Choroid plexus epithelial cell (primary cell): ENCODE data around the gene SERTM1.
A peak's percentile ranks its signal among the peaks of the same experiment; 100 is the strongest.

Experiments
- DNase-seq: peaks from one replicate; pipeline ENCODE4 v3.0.0-alpha.2; 2010; ENCODE audit warnings: low read depth
- H3K4me3 ChIP-seq: 2 replicates; pipeline ENCODE4 v1.5.1; 2011; ENCODE audit warnings: low read depth, mild to moderate bottlenecking, control low read depth, low read length, moderate library complexity
- TF ChIP-seq, protein P1 (sequence below): conservative IDR thresholded peaks from 2 replicates; pipeline ENCODE4 v1.5.1; 2011; ENCODE audit warnings: low read depth, mild to moderate bottlenecking, control low read depth, inconsistent platforms, low read length, moderate library complexity

The SERTM1 gene

GRCh38 chr13:36681894-36682624, 8.2 kb downstream of the SERTM1 start:
- TF ChIP-seq, protein P1, sequence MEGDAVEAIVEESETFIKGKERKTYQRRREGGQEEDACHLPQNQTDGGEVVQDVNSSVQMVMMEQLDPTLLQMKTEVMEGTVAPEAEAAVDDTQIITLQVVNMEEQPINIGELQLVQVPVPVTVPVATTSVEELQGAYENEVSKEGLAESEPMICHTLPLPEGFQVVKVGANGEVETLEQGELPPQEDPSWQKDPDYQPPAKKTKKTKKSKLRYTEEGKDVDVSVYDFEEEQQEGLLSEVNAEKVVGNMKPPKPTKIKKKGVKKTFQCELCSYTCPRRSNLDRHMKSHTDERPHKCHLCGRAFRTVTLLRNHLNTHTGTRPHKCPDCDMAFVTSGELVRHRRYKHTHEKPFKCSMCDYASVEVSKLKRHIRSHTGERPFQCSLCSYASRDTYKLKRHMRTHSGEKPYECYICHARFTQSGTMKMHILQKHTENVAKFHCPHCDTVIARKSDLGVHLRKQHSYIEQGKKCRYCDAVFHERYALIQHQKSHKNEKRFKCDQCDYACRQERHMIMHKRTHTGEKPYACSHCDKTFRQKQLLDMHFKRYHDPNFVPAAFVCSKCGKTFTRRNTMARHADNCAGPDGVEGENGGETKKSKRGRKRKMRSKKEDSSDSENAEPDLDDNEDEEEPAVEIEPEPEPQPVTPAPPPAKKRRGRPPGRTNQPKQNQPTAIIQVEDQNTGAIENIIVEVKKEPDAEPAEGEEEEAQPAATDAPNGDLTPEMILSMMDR, result no peak
- DNase-seq, result no peak
- H3K4me3 ChIP-seq, result no peak overlapping the region

DNA sequence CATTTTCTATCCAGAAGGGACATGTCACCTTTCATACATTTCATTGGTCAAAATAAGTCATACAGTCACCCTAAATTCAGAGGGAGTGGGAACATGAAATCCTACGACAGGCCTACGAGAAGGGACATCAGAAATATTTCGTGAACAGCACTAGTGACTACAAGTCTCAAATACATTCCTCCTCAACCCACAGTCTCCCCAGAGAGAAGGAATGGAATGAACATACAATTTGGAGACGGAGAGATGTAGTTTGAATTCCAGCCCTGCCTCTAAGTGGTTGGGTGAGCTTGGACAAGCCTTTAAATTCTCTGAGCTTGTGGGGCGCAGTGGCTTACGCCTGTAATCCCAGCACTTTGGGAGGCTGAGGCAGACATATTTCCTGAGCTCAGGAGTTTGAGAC, 9.9 kb downstream of the SERTM1 start:
- DNase-seq, result no peak
- TF ChIP-seq, protein P1, result no peak
- H3K4me3 ChIP-seq, result no peak overlapping the region

DNA sequence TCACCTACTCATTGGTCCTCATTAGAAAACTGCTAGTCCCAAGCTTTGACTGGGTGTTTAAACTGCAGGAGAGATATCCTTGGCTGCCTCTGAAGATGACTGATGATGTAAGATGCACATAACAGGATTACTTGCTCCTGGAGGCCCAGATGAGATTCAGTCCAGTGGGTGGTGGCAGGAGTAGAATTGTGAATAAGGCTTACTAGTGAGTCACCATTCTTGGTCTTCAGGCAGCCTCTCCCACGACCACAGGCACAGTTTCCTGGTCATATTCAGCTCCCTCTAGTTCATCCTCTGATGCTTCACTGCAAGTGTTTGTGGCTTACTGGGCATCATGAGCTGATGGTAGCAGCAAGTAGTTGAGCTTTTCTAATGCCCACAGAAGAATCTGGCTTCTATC, 12.1 kb downstream of the SERTM1 start:
- no peak overlapping the region for H3K4me3 ChIP-seq
- TF ChIP-seq, protein P1, result no peak
- DNase-seq, result peak; percentile 21

DNA sequence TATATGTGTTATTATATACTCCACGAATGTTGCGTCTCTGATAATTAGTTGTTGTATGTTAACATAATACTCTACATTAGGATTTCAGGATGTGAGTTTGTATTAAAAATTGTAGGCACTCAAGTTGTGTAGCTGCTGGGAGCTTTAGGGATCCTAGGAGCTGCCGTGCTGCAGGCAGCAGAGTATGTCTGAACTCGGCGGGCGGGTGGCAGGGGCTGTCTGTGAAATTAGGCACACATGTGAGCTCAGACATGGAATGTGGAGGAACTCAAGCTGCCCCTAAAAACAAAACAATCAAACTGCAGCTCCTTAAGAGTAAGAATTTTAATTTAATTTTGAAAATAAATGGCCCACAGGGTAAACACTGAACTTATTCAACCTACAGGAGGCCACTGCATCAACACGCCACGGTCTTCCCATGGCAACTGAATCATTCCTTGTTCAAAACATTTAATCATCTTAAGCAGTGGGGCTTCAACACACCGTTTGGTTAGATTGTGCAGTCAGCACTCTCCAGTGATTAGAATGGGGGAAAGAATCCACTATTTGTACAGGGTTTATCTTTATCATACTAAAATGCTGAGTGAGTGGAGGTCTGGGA, 22.7 kb downstream of the SERTM1 start:
- TF ChIP-seq, protein P1, result no peak
- H3K4me3 ChIP-seq, result no peak overlapping the region
- DNase-seq, result no peak

DNA sequence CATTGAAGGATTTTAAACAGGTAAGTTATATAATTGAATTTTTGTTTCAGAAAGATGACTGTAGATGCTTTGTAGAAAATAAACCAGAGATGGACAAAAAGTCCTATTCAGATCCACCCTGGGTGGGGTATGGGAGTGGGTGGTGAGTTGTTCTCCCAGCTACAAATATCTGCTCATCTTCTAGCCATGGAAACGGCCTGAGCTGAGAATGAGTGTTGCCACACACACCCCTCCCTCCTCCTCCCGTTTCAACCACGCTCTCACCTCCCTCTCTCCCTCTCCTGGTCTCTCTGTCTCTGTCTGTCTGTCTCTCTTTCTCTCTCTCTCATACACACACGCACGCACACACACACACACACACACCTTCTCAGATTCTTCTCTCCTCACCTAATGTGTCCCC, 26.4 kb downstream of the SERTM1 start:
- H3K4me3 ChIP-seq, result no peak overlapping the region
- TF ChIP-seq, protein P1, result no peak
- DNase-seq, result no peak

GRCh38 chr13:36706755-36707154, 32.9 kb downstream of the SERTM1 start:
- H3K4me3 ChIP-seq, result no peak overlapping the region
- TF ChIP-seq, protein P1, result no peak
- peak; percentile 70 for DNase-seq
